ENCODE results near the gene TRAPPC11. TPM values are rescaled to one million over a fixed set of nuclear protein-coding genes. Genes with fewer than 3 reads are reported as not detected.

Gene TRAPPC11
- total RNA-seq, 2 experiments from 2014 or later = 27.8 to 35.7 TPM

DNA sequence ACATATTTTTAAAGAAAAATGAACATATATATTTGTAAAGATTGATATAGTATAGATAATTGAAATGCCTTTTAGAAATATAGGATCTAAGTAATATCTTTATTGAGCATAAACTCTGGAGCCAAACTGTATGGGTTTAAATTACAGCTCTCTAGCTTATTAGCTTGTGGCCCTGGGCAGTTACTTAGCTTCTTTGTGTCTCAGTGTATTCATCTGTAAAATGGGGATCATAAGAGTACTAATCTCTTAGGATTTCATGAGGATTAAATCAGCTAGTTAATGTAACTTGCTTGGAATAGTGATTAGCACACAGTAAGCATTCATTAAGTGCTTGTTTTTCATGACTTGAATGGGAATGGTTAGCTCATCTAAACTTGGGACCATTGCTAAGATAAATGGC is 32.8 kb downstream of the TRAPPC11 start:
- Histone ChIP-seq H3K9me3 (ENCODE audit: low read length) (no peaks in the 10 kb centered on the region), H3K9me2 (ENCODE audit: insufficient read depth, low read length) (no peaks in the 10 kb centered on the region), H3K4me3 (ENCODE audit: low read depth, low read length, poor library complexity, severe bottlenecking) (no peak overlapping the region), H3K79me2 (ENCODE audit: insufficient read depth, low read depth, low read length) (no peaks in the 10 kb centered on the region), H3K4me1 (ENCODE audit: insufficient read depth, low read length, poor library complexity, severe bottlenecking) (no peaks in the 10 kb centered on the region), H3K4me2 (ENCODE audit: low read length) (no peak overlapping the region), H4K20me1 (ENCODE audit: insufficient read depth, low read length) (no peaks in the 10 kb centered on the region), H2AFZ (ENCODE audit: low read length) (no peak overlapping the region), H3K27ac (ENCODE audit: low read depth, low read length, poor library complexity, severe bottlenecking) (no peak overlapping the region), H3K36me3 (ENCODE audit: insufficient read depth, low read length) (peaks cover 68% of the 10 kb centered on the region)
- no peak for DNase-seq (ENCODE audit: low spot score)
- POLR2A ChIA-PET = interaction anchor here (0.7 to 1.3 kb wide), 4 partner anchors 12 to 30 kb away, joined by 3 to 6 read pairs (median 5); no protein-coding TSS in a partner anchor
- BruUV-seq (replicated peaks) = no TSS peak
- TF ChIP-seq EZH2phosphoT487 (IDR thresholded peaks at IDR 0.05; ENCODE audit: borderline replicate concordance, low read depth, low read length) = no peak
- TF ChIP-seq, protein P1, sequence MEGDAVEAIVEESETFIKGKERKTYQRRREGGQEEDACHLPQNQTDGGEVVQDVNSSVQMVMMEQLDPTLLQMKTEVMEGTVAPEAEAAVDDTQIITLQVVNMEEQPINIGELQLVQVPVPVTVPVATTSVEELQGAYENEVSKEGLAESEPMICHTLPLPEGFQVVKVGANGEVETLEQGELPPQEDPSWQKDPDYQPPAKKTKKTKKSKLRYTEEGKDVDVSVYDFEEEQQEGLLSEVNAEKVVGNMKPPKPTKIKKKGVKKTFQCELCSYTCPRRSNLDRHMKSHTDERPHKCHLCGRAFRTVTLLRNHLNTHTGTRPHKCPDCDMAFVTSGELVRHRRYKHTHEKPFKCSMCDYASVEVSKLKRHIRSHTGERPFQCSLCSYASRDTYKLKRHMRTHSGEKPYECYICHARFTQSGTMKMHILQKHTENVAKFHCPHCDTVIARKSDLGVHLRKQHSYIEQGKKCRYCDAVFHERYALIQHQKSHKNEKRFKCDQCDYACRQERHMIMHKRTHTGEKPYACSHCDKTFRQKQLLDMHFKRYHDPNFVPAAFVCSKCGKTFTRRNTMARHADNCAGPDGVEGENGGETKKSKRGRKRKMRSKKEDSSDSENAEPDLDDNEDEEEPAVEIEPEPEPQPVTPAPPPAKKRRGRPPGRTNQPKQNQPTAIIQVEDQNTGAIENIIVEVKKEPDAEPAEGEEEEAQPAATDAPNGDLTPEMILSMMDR (conservative IDR thresholded peaks at IDR 0.05; ENCODE audit: low read length) = no peak
- CTCF ChIA-PET (ENCODE audit: unreplicated experiment) = no interaction called here
- intact Hi-C loops (cut with micrococcal nuclease; ENCODE audit: unreplicated experiment) = no loop called here

DNA sequence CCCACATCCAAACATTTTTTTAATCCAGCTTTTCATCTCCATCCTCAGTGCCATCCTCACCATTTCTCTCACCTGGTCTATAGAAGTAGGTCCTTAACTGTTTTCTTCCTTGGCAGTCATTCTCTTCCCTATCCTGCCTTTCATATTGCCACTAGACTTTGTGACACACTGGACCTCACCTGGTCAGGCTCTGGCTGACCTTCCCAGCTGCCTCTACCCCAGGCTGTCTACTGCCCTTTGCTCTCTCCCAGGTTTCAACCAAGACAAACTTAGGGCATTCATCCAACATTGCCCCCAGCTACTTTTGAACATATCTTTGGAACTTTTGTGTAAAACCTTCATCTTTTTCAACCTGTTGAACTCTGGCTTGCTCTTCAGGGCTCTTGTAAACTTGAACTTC is 39.8 kb downstream of the TRAPPC11 start:
- no peak overlapping the region for H3K4me3 ChIP-seq (ENCODE audit: low read depth, low read length, poor library complexity, severe bottlenecking)
- H2AFZ ChIP-seq (ENCODE audit: low read length) = no peak overlapping the region
- H3K4me2 ChIP-seq (ENCODE audit: low read length) = no peak overlapping the region
- no peaks in the 10 kb centered on the region for H3K9me3 ChIP-seq (ENCODE audit: low read length)
- H3K27ac ChIP-seq (ENCODE audit: low read depth, low read length, poor library complexity, severe bottlenecking) = no peak overlapping the region
- no peaks in the 10 kb centered on the region for H3K79me2 ChIP-seq (ENCODE audit: insufficient read depth, low read depth, low read length)
- TF ChIP-seq, protein P1 (conservative IDR thresholded peaks at IDR 0.05; ENCODE audit: low read length) = no peak
- TF ChIP-seq EZH2phosphoT487 (IDR thresholded peaks at IDR 0.05; ENCODE audit: borderline replicate concordance, low read depth, low read length) = no peak
- intact Hi-C loops (cut with micrococcal nuclease; ENCODE audit: unreplicated experiment) = no loop called here
- H3K36me3 ChIP-seq (ENCODE audit: insufficient read depth, low read length) = peaks cover 98% of the 10 kb centered on the region
- POLR2A ChIA-PET = interaction anchor here (0.6 to 1.1 kb wide), 3 partner anchors 11 to 20 kb away, joined by 3 to 4 read pairs (median 4); no protein-coding TSS in a partner anchor
- H3K4me1 ChIP-seq (ENCODE audit: insufficient read depth, low read length, poor library complexity, severe bottlenecking) = no peaks in the 10 kb centered on the region
- no peaks in the 10 kb centered on the region for H3K9me2 ChIP-seq (ENCODE audit: insufficient read depth, low read length)
- CTCF ChIA-PET (ENCODE audit: unreplicated experiment) = interaction anchor here (1.4 kb wide), 1 partner anchor 19 kb away, joined by 3 read pairs; no protein-coding TSS in a partner anchor
- no peaks in the 10 kb centered on the region for H4K20me1 ChIP-seq (ENCODE audit: insufficient read depth, low read length)
- DNase-seq (ENCODE audit: low spot score) = no peak
- no TSS peak for BruUV-seq (replicated peaks)

DNA sequence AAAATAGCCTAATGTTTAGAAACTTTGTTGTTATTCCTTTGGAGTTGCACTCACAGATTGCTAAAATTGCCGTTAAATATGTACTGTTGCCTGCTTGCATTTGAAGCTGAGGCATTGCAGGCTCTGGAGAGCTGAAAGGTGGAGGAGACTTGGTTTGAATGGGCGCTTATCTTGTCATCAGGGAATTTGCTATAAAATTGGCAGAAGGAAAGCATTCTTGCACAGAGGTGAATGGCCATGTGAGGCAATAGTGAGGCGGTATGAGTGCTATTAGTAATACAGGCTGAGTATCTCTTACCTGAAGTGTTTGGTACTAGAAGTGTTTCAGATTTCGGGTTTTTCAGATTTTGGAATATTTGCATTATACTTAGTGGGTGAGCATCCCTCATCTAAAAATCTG is 41.3 kb downstream of the TRAPPC11 start:
- Histone ChIP-seq H3K4me1 (ENCODE audit: insufficient read depth, low read length, poor library complexity, severe bottlenecking) (no peaks in the 10 kb centered on the region), H3K4me2 (ENCODE audit: low read length) (no peak overlapping the region), H3K4me3 (ENCODE audit: low read depth, low read length, poor library complexity, severe bottlenecking) (no peak overlapping the region), H3K36me3 (ENCODE audit: insufficient read depth, low read length) (peaks cover 92% of the 10 kb centered on the region), H3K9me2 (ENCODE audit: insufficient read depth, low read length) (no peaks in the 10 kb centered on the region), H3K9me3 (ENCODE audit: low read length) (no peaks in the 10 kb centered on the region), H3K79me2 (ENCODE audit: insufficient read depth, low read depth, low read length) (no peaks in the 10 kb centered on the region), H2AFZ (ENCODE audit: low read length) (no peak overlapping the region), H4K20me1 (ENCODE audit: insufficient read depth, low read length) (no peaks in the 10 kb centered on the region), H3K27ac (ENCODE audit: low read depth, low read length, poor library complexity, severe bottlenecking) (no peak overlapping the region)
- ChIA-PET CTCF (ENCODE audit: unreplicated experiment) (no interaction called here), POLR2A (no interaction called here)
- TF ChIP-seq, protein P1 (conservative IDR thresholded peaks at IDR 0.05; ENCODE audit: low read length) = no peak
- TF ChIP-seq EZH2phosphoT487 (IDR thresholded peaks at IDR 0.05; ENCODE audit: borderline replicate concordance, low read depth, low read length) = no peak
- no TSS peak for BruUV-seq (replicated peaks)
- no peak for DNase-seq (ENCODE audit: low spot score)
- intact Hi-C loops (cut with micrococcal nuclease; ENCODE audit: unreplicated experiment) = no loop called here
